Measurements from ENCODE around the gene UTS2B. TPM values are rescaled to one million over a fixed set of nuclear protein-coding genes. Genes with fewer than 3 reads are reported as not detected.

UTS2B gene
- total RNA-seq, 1 experiment from 2014 or later, result 0.52 TPM

DNA sequence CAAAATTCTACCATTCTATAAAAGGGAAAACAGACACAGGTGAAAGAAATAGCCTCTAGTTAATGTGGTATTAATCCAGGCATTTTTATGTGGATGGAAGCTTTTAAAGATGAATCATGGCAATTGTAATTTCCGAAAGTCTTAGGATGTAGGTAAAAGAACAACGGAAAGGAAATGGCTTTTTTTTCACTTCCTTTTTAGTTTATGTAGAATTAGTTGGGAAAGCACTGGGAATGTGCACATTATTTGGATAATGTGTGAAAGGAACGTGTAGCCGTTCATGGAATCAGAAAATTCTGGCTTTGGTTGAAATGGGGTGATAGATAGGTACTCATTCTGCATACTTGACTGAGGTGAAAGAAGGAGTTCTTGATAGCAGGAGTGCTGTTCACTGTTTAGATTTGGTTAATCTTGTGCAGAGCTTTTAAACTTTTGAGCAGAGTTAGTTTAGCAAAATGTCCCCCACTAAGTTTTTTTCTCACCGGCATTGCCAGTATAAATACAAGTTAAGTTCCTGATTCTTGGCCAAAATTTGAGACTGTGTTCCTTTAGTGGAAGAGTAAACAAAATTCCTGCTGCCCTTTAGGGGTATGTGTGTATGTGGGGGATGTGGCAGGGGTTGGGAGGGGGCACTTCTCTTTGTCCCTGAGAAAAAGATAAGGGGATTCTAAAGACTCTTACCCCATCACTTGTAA lies 20.2 kb upstream of the UTS2B start:
- Mint-ChIP-seq H3K4me3 (ENCODE audit: unreplicated experiment) (no peak overlapping the region), H3K4me1 (ENCODE audit: low read depth, unreplicated experiment) (no peaks in the 10 kb centered on the region), H3K27me3 (ENCODE audit: insufficient read depth, unreplicated experiment) (no peaks in the 10 kb centered on the region), H3K9me3 (ENCODE audit: unreplicated experiment) (no peaks in the 10 kb centered on the region), H3K27ac (ENCODE audit: unreplicated experiment) (no peak overlapping the region), H3K36me3 (ENCODE audit: insufficient read depth, unreplicated experiment) (no peaks in the 10 kb centered on the region)
- H3K36me3 ChIP-seq (ENCODE audit: control insufficient read depth, insufficient read depth, low read length), result no peaks in the 10 kb centered on the region
- intact Hi-C loops (cut with micrococcal nuclease; ENCODE audit: unreplicated experiment), result no loop called here
- H3K27me3 ChIP-seq (replicated peaks; ENCODE audit: control insufficient read depth, insufficient read depth, low read length), result no peaks in the 10 kb centered on the region
- no peak for DNase-seq
- BruUV-seq (replicated peaks), result no TSS peak
- POLR2A ChIA-PET, result no interaction called here
- no peak overlapping the region for H3K4me3 ChIP-seq (ENCODE audit: low read depth, low read length)
- TF ChIP-seq, protein P1, sequence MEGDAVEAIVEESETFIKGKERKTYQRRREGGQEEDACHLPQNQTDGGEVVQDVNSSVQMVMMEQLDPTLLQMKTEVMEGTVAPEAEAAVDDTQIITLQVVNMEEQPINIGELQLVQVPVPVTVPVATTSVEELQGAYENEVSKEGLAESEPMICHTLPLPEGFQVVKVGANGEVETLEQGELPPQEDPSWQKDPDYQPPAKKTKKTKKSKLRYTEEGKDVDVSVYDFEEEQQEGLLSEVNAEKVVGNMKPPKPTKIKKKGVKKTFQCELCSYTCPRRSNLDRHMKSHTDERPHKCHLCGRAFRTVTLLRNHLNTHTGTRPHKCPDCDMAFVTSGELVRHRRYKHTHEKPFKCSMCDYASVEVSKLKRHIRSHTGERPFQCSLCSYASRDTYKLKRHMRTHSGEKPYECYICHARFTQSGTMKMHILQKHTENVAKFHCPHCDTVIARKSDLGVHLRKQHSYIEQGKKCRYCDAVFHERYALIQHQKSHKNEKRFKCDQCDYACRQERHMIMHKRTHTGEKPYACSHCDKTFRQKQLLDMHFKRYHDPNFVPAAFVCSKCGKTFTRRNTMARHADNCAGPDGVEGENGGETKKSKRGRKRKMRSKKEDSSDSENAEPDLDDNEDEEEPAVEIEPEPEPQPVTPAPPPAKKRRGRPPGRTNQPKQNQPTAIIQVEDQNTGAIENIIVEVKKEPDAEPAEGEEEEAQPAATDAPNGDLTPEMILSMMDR (IDR thresholded peaks at IDR 0.05; ENCODE audit: insufficient read depth in 1 of 2, low read depth in 1 of 2, low read length in 1 of 2, severe bottlenecking in 1 of 2, unreplicated experiment in 1 of 2), result no peak
- H3K4me1 ChIP-seq, result no peaks in the 10 kb centered on the region
- CTCF ChIA-PET, result no interaction called here
- H3K9me3 ChIP-seq, result no peaks in the 10 kb centered on the region

DNA sequence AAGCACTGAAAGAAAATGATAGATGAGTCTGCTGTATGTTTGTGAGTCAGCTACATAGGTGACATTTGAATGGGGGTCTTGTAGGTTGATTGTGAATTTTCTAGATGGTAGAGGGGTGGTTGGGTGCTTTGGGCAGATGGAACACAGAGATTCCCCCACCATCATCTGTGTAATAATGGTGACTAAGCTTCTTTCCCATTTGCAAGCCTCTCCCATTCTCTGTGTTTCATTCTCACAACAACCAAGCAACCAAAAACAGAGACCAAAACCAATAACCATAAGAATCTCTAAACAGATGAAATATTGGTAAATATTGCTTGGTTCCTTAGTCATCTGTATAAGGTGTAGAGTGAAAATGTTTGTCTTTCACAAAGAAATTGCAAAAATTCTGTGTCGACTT lies 17.8 kb upstream of the UTS2B start:
- no peak overlapping the region for H3K4me3 ChIP-seq (ENCODE audit: low read depth, low read length)
- no TSS peak for BruUV-seq (replicated peaks)
- peaks cover 10% of the 10 kb centered on the region for H3K4me1 ChIP-seq
- no peaks in the 10 kb centered on the region for H3K36me3 ChIP-seq (ENCODE audit: control insufficient read depth, insufficient read depth, low read length)
- Mint-ChIP-seq H3K4me1 (ENCODE audit: low read depth, unreplicated experiment) (peaks cover 10% of the 10 kb centered on the region), H3K9me3 (ENCODE audit: unreplicated experiment) (no peaks in the 10 kb centered on the region), H3K27me3 (ENCODE audit: insufficient read depth, unreplicated experiment) (no peaks in the 10 kb centered on the region), H3K36me3 (ENCODE audit: insufficient read depth, unreplicated experiment) (no peaks in the 10 kb centered on the region), H3K27ac (ENCODE audit: unreplicated experiment) (no peak overlapping the region), H3K4me3 (ENCODE audit: unreplicated experiment) (no peak overlapping the region)
- DNase-seq, result no peak
- intact Hi-C loops (cut with micrococcal nuclease; ENCODE audit: unreplicated experiment), result no loop called here
- POLR2A ChIA-PET, result interaction anchor here (0.6 kb wide), 1 partner anchor 18 kb away, joined by 3 read pairs; the partner anchor contains the start of gene UTS2B
- H3K9me3 ChIP-seq, result no peaks in the 10 kb centered on the region
- TF ChIP-seq, protein P1 (IDR thresholded peaks at IDR 0.05; ENCODE audit: insufficient read depth in 1 of 2, low read depth in 1 of 2, low read length in 1 of 2, severe bottlenecking in 1 of 2, unreplicated experiment in 1 of 2), result no peak
- H3K27me3 ChIP-seq (replicated peaks; ENCODE audit: control insufficient read depth, insufficient read depth, low read length), result no peaks in the 10 kb centered on the region
- CTCF ChIA-PET, result no interaction called here

DNA sequence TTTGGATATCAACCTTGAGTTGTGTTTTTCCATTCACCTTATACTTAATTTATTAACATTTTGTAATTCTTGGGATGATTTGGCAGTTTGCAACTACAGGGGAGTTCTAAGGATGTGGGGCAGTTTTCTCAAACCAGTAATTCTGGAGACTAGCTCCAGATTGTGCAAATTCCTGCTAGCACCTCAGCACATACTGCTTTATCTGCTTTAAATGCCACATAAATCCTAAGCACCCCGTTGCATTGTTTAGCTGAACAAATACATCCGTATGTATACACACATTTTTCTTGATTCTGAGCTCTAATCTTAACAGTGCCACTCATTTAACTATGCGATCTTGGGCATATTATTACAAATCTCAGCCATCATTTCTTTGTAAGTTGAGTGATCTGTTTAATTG lies 16.9 kb upstream of the UTS2B start:
- Mint-ChIP-seq H3K4me1 (ENCODE audit: low read depth, unreplicated experiment) (peaks cover 10% of the 10 kb centered on the region), H3K27ac (ENCODE audit: unreplicated experiment) (no peak overlapping the region), H3K36me3 (ENCODE audit: insufficient read depth, unreplicated experiment) (no peaks in the 10 kb centered on the region), H3K27me3 (ENCODE audit: insufficient read depth, unreplicated experiment) (no peaks in the 10 kb centered on the region), H3K9me3 (ENCODE audit: unreplicated experiment) (no peaks in the 10 kb centered on the region), H3K4me3 (ENCODE audit: unreplicated experiment) (no peak overlapping the region)
- no peaks in the 10 kb centered on the region for H3K9me3 ChIP-seq
- TF ChIP-seq, protein P1 (IDR thresholded peaks at IDR 0.05; ENCODE audit: insufficient read depth in 1 of 2, low read depth in 1 of 2, low read length in 1 of 2, severe bottlenecking in 1 of 2, unreplicated experiment in 1 of 2), result no peak
- DNase-seq, result no peak
- H3K27me3 ChIP-seq (replicated peaks; ENCODE audit: control insufficient read depth, insufficient read depth, low read length), result no peaks in the 10 kb centered on the region
- no peak overlapping the region for H3K4me3 ChIP-seq (ENCODE audit: low read depth, low read length)
- ChIA-PET CTCF (no interaction called here), POLR2A (no interaction called here)
- no peaks in the 10 kb centered on the region for H3K36me3 ChIP-seq (ENCODE audit: control insufficient read depth, insufficient read depth, low read length)
- peaks cover 10% of the 10 kb centered on the region for H3K4me1 ChIP-seq
- BruUV-seq (replicated peaks), result no TSS peak
- intact Hi-C loops (cut with micrococcal nuclease; ENCODE audit: unreplicated experiment), result no loop called here

All from Caco-2 (cell line).